GM19023 (cell line): ENCODE results near the gene MKNK1.
A peak's percentile ranks its signal among the peaks of the same experiment; 100 is the strongest.

Source experiments
- ATAC-seq: cut with Tn5 transposase; IDR thresholded peaks from one replicate; pipeline ENCODE4 v1.9.1; 2021; ENCODE audit warnings: mild to moderate bottlenecking, moderate library complexity; ENCODE audit not compliant: unreplicated experiment

The MKNK1 gene

DNA sequence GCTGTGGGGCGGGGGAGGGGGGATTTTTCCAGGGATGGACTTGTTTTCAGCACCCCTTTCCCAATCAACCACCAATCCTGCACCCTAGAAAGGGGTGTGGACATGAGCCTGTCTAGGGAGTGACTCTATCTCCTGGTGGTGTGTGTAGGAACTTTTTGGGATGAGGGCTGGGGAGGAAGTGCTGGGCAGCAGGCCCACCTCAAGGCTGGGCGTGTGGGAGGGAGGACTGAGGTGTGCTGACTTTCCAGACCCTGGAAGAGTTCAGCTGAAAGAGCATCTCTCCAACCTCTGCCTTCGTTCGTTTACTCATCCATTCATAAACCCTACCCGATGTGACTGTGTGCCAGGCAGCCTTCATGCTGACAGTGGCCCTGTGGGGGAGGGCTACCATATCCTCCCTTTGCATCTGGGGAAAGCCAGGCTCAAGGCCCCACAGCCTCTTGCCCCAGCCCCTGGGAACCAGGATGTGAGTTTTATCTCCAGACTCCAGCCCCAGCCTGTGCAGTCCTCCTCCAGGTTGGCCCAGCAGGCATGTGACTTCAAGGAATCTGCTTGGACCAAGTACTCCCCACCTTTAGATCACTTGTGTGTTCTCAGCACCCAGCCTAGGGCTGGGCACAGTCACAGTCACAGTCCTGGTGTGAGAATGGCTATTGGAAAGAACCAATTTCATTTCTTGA, 59.4 kb downstream of the MKNK1 start:
- no peak for ATAC-seq

DNA sequence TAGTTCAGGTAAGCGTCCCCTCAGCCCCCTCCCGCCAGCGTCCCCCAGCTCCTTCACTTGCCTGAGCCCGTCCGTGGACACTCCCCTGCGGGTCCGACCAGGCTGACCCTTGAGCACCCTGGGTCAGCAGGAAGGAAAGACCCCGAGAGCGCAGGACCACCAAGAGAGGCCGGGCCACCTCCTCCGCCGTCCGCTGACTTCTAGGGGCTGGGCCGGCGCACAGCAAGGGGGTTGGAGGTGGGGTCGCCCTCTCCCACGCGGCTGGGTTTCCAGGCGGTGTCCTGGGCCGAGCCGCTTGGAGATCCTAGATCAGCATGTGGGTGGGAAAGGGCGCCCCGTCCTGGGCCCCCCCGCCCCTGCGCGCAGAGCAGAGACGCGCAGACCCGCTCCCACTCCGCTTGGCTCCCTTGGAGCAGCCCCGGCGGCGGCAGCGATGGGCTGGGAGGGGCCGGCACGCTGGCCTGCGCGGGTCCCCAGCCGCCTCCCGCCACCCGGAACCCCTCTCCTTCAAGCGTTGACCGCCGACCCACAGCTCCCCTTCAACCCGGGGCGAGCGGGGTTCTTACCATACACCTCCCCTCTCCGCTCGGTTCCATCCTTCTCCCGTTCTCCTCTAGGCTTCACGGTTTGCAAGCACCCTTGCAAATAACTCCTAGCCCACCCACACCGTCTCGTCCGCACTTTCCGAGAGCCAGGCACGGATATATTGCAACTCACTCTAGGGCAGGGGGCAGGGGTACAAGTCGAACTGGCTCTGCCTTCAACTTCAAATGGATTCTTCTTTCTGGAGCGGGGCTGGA, 60.1 kb downstream of the MKNK1 start:
- no peak for ATAC-seq

DNA sequence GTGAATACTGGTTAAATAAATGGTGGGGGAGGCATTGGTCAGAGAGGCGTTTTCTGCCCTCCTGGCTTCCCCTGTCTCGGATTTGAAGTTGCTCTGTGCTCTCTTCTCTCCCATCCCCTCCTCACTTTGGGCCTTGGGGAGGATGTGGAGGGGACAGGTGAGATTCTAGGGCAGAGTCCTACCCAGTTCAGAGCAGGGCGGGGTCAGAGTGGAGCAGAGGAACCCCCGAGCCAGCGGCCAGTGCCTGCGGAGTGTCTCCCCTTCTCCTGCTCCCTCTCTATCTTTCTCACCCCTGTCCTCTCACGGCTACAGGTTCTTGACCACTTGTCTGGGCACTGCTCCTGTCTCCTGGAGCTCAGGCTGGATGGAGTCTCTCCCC, 60.7 kb downstream of the MKNK1 start:
- no peak for ATAC-seq

DNA sequence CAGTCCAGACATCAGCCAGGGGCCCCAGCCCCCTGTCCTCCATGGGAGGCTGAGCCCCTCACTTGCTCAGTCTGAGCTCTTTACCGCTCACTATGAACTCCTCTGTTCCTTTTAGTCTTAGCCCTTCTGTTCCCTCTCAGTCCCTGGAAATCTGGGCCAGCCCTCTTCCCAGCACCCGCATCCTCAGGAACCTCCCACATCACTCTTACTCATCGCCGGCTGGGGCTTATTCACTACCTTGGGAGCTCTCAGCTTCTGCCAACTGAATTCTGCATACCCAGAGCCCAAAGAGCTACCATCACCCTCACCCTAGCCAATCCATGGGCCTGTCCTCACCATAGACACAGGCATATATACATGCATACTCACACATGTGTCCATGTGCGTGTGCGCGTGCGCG, 64.1 kb downstream of the MKNK1 start:
- no peak for ATAC-seq

DNA sequence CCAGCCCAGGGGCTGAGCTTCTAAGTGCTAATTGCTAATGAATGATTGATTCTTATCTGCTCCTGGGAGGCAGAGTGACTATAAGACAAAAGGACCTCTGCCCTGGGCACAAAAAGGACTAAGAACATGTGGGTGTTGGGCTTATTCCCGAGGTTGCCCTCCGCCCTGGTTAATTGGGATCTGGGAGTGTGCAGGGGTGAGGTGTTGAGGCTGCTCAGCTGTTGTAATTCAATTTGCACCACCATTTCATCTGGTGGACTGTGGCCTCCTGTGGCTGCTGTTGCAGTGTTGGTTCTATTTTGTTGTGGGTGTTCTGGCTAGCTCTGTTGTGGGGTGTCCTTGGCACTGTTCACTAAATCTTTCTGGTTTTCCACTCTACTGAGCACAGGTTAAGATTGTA, 65.9 kb downstream of the MKNK1 start:
- ATAC-seq, result no peak

DNA sequence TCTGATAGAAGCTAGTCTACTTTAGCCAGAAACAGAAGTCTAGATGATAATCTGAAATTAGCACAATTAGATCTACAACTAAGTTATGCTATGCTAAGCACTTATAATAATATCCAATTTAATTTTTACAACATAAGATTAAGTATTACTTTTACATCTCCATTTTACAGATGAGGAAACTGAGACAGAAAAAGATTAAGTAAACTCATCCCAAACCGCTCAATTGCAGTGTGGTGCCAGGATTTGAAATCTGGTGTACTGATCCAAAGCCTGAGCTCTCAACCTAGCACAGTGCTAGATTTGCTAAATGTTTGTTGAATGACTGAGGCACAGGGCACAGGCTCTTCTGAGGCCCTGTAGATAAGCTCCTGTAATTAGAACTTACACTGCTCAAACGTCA, 66.4 kb downstream of the MKNK1 start:
- no peak for ATAC-seq

DNA sequence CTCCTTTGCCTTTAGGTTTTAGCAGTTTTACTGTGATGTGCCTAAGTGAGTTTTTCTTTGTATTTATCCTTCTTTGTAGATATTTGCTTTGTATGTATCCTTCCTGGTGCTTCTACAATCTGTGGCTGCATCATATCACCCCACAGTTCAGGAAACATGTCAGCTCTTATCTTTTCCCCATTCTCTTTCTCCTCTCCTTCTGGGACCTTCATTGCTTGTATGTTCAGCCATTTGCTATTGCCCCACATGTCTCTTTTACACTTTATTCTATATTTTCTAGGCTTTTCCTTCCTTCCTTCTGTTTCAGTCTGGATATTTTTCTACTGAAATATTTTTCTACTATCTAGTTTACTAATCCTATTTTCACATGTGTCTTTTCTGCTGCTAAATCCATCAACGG, 67.5 kb downstream of the MKNK1 start:
- ATAC-seq, result no peak

DNA sequence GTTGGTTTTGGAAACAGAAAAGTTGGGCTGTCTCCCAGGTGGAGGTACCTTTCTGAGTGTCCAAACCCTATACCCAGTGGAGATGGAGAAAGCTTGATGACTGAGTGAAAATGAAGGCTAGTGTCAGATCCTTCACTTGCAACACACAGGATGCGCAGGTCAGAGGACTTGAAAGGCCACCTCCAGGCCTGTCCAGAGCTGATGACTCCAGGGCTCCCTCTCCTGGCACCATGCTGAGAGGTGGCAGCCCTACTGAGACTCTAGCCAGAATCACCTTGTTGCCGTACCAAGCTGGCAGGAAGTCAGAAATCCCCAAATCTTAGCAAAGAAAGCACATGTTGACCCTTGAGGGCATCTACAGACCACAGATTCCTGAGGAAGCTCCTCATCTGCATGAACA, 69.0 kb downstream of the MKNK1 start:
- ATAC-seq, result no peak

DNA sequence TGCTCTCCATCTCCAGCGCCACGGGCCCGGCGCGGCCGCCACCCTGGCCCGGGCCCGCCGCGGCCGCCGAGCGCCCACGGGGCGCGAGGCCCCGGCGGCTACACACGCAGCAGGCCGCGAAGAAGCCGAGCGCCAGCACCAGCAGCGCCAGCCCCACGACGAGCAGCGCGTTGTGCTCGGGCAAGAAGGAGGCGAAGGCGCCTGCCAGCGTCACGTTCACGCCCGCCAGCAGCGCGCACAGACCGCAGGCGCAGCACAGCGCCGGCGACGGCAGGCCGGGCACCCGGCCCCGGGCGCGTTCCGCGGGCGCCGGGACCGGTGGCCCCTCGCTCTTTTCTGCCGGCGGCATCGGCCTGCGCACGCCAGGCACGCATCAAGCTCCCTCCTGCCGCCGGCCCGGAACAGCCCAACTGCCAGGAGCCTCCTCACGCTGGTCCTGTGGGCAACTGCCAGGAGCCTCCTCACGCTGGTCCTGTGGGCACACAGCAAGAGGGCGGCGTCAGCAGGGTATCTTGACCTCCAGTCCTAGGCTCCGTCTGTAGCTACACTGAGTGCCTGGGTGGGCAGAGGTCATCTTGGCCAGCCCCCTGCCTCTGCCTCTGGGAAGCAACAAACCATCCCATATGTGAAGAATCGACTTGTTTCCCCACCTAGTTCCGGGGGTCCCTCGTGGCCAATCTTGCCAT, 70.7 kb downstream of the MKNK1 start:
- ATAC-seq, result no peak

DNA sequence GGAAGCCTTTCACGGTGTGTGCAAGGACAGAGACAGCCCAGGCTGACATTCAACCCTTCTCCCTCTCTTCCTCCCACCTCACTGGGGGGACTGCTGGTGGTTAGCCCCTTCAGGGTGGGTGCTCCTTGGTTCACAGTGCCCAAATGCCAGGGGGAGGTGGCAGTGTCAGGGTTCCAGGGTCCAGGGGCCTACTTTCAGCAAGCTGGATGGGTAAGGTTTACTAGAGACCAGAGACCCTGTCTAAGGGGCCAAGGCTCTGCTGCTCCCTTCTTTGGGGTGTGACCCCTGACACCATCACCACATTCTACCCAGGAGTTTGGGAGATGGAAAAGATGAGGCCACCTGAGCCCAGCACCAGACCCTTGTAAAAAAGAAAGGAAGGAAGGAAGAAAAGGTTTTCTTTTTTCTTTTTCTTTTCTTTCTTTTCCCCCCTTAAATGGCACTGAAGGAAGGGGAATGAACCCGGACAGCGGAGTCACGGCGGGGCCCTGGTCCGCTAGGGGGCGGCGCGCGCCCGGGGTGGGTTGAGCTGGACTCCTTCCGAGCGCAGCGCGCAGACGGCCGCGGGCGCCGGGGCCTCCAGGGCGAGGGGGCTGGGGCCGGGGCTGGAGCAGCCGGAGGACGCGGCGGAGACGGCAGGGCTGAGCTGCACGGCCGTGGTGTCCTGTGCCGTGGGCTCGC, 71.4 kb downstream of the MKNK1 start:
- ATAC-seq, result no peak

DNA sequence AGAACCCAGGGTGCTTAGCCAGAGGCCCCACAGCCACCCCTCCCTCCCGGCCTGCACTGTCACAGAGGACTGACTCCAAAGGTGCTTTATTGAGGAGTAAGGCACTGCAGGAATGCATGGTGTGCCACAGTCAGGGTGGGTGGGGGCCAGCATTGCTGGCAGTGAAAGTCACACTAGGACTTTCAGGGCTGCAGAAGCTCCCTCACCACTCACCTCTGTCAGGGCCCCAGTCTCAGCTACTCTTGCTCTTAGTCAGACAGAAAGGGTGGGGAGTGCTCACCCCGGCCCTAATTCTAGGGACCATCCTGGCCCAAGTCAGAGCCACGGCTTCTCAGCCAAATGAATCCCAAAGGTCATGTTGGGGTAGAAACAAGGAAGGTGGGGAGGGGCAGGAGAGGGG, 72.0 kb downstream of the MKNK1 start:
- no peak for ATAC-seq

DNA sequence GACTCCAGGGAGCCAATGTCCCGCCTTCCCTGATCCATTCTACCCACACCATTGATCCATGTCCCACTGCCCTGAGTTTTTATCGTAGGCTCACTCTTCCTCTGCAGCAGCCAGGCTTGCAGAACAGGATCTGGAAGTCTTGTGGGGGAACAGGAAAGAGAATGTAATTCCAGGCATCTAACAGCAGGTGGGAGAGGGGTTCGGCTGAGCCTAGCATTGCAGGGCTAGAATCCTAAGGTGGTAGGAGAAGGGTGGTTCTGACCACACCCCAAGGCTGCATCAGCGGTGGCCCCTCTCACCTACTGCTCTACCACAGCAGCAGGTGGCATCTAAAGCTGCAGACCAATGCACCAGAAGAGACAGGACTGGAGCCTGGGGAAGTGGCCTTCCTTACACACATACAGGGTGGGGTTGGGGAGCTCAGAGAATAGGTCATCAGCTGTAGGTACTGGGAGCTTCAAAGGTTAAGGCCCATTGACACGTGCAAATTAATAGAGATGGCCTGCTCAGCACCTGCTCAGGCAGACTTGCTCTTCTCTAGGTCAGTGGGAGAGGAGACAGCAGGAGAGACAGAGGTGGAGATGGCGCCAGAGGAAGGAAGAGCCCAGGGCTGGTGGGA, 73.2 kb downstream of the MKNK1 start:
- no peak for ATAC-seq

DNA sequence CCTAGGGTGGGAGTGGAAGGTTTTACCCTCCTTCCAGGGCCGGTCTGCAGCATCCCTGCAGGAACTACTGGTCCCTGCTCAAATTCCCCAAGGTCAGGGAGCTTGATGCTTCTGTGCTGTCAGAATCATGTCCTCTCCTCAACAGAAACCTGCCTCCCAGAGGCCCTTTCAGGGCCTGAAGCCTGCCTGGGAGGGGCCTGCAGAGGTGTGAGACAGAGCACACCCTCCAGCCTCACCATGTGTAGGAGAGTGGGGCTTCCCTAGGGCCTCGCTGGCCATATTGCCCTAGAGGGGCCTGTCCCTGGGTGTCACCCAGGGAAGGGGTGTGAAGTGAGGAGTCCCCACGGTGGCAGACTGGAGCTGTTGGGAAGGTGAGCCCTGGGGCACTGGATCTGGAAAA, 73.8 kb downstream of the MKNK1 start:
- ATAC-seq, result no peak

DNA sequence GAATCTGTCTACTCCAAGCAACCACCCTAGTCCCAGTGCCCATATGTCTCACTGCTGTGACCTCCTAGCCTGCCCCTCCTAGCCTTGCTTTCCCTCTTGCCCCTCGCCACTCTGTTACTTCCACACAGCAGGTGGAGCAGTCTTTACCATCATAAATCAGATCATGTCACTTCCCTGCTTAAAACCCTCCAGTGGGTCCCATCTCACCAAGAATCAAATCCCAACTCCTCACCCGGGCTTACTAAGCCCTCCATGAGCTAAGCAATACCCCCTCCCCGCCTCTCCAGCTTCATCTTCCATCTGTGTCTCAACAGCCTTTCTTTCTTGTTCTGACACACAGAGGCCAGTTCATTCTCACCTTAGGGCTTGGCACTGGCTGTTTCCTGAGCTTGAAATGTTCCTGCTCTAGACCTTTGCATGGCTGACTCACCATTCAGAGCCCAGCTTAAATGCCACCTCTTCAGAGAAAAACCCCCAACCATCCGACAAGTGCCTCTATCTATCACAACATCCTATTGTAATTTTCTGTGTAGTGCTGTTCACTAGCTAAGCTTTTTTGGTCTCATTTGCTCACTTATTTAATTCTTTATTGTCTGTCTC, 74.9 kb downstream of the MKNK1 start:
- ATAC-seq, result no peak

DNA sequence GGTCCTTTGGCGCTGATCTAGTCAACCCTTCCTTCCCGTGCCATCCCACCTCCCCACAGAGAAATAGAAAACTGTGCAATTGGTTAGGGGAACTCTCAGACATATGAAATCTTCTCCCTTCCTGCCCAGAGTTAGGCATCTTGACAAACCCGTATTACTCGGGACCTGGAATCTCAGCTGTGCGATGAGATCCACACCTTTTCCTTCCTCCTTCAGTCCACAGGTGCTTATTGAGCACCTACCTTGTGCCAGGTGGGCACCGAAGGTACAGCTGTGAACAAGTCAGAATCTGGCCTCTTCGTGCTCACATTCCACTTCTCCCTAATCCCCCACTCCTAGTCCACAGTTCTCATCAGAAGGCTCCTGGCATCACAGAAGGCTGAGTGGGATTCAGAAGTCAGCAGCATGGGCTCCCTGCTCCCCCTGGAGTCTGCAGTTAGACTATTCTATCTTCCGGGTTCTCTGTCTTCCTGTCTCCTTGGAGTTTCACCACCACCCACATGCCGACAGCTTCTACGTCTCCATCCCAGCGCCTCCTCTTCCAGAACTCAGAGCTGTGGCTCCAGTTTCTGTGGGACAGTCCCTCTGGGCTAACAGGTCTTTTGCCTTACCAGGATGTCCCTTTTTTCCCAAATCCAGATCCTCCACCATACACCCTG, 75.6 kb downstream of the MKNK1 start:
- ATAC-seq, result no peak

DNA sequence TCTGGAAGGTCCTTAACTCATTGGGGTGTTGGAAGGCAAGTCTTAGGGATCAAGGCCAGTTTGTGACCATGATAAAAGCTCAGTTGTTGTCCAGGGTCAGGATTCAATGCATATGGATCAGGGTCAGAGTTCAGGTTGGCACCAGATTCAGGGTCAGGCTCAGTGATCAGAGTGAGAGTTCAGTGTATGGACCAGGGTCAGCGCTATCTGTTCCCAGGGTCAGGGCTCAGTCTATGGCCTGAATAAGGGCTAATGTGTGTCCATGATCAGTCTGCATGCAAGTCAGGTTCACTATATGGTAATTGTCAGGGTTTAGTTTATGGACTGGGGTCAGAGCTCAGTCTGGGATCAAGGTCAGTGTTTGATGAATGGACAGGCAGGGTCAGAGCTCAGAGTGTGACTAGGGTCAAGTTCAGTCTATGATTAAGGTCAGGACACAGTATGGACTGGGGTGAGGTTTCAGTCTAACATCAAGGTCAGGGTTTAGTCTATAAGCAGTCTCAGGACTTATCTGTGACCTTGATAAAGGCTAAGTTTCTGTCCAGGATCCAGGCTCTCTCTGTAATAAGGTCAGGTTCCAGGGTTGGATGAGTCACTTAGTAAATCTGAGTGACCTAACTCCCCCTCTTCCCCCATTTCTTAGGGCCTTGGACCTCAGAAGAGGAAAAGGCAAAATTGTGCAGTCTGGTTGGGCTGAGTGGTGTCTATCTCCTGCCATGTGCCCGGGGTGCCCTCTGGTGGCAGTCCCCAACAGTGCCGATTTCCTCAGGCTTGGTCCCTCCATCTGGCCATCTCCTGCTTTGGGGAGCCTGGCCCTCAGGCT, 76.4 kb downstream of the MKNK1 start:
- ATAC-seq, result peak; percentile 49

DNA sequence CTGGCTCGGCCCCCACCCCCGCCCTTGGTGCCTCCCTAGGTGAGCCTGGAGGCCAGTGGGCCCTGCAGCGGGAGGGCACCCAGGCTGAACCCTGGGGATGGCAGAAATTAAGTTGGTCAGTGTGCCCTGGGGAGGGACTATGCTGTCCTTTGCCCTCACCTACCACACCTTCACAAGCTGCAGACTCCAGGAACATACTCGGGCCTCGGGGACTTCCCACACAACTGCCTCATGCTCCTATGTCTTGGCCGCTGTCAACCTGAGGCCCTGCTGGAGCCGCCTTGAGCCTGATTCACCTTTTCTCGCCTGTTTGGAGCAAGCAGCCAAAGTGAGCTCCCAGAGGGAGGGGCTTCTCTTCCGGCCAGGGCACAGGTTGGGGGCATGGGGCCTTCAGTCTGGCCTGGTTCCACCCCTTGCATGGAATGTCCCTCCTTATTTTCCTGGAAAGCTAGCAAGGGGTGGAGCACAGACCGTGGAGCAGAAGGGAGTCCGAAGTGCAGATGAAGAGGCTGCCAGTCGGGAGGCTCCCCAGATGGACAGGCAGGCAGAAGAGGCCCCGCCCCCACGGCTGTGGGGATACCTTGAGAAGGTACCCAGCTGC, 77.3 kb downstream of the MKNK1 start:
- ATAC-seq, result no peak

DNA sequence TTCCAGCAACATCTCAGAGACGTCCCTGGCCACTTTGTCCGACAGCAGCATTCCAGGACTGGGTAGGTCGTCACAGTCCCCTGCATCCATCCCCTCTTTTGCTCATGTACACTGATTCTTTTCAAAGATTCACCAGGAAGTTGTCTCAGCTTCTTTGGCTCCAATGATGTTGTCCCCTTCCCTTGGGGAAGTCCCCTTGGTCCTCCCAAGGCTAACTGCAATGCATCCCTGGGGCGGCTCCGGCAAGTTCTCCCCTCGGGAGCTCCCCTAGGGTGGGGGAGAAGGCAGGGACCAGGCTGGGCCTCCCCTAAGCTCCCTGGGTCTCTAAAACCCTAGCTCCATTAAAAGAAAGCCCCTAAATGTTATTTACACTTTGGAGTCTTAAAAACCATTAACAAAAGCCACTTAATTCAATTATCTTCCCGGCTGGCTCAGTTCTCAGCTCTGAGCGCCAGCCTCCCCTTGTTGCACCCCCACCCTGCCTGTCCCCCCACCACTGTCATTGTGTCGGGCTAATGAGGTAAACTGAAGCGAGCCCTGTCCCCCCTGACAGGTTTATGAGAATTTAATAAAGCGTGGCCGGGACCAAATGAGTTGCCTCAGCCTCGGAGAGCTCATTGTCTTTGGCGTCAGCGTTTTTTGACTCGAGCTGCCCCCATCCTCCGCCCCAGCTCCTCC, 77.9 kb downstream of the MKNK1 start:
- no peak for ATAC-seq
